Measurements from ENCODE around the gene WDR86.

DNA sequence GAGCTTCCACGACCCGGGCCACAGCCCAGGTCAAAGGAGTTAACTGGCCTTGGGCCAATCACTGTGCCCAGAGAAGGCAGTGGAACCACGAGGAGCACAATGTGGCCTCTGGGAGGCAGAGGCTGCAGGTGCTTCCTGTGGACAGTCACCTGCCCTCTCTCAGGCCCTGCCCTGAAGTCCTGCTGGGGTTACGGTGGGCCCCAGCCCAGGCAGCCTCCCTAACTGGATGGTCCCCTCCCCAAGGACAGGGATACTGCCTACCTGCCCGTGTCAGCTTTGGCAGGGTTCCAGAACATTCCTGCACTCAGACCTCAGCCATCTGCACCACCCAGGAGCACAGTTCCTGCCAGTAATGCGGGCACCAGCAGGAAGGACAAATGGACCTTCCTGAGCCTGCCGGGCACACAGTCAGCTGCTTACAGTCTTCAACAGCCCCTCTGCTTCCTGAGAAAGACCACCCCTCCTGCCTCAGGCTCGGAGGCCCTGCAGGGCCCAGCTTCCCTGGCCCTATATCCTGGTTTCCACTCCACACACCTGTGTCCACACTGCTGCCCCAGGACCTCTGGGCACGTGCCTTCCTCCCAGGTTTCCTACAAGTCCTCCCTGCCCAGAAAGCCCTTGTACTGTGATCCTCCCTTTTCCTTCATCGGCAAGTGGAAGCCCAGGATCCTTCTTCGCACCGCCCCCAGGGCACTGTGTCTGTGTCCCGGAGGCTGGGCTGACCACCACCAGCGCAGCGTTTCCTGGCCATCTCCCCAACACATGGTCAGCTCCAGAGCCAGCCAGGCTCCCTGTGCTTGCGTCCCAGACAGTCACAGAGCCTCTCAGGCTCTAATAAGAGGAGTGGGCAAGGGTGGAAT, 23.3 kb downstream of the WDR86 start:
- TF ChIP-seq POLR2A (IDR thresholded peaks at IDR 0.05; ENCODE audit: borderline replicate concordance, extremely low read depth, insufficient read depth, insufficient read length), result no peak
- TF ChIP-seq, protein P1, sequence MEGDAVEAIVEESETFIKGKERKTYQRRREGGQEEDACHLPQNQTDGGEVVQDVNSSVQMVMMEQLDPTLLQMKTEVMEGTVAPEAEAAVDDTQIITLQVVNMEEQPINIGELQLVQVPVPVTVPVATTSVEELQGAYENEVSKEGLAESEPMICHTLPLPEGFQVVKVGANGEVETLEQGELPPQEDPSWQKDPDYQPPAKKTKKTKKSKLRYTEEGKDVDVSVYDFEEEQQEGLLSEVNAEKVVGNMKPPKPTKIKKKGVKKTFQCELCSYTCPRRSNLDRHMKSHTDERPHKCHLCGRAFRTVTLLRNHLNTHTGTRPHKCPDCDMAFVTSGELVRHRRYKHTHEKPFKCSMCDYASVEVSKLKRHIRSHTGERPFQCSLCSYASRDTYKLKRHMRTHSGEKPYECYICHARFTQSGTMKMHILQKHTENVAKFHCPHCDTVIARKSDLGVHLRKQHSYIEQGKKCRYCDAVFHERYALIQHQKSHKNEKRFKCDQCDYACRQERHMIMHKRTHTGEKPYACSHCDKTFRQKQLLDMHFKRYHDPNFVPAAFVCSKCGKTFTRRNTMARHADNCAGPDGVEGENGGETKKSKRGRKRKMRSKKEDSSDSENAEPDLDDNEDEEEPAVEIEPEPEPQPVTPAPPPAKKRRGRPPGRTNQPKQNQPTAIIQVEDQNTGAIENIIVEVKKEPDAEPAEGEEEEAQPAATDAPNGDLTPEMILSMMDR (IDR thresholded peaks at IDR 0.05 in 2 of 3, conservative IDR thresholded peaks at IDR 0.05 in 1 of 3; ENCODE audit: borderline replicate concordance in 1 of 3, insufficient read depth in 1 of 3, low read depth in 2 of 3, low read length in 2 of 3), result no peak
- no peak for TF ChIP-seq EZH2 (IDR thresholded peaks at IDR 0.05)
- TF ChIP-seq, protein P2, sequence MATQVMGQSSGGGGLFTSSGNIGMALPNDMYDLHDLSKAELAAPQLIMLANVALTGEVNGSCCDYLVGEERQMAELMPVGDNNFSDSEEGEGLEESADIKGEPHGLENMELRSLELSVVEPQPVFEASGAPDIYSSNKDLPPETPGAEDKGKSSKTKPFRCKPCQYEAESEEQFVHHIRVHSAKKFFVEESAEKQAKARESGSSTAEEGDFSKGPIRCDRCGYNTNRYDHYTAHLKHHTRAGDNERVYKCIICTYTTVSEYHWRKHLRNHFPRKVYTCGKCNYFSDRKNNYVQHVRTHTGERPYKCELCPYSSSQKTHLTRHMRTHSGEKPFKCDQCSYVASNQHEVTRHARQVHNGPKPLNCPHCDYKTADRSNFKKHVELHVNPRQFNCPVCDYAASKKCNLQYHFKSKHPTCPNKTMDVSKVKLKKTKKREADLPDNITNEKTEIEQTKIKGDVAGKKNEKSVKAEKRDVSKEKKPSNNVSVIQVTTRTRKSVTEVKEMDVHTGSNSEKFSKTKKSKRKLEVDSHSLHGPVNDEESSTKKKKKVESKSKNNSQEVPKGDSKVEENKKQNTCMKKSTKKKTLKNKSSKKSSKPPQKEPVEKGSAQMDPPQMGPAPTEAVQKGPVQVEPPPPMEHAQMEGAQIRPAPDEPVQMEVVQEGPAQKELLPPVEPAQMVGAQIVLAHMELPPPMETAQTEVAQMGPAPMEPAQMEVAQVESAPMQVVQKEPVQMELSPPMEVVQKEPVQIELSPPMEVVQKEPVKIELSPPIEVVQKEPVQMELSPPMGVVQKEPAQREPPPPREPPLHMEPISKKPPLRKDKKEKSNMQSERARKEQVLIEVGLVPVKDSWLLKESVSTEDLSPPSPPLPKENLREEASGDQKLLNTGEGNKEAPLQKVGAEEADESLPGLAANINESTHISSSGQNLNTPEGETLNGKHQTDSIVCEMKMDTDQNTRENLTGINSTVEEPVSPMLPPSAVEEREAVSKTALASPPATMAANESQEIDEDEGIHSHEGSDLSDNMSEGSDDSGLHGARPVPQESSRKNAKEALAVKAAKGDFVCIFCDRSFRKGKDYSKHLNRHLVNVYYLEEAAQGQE (IDR thresholded peaks at IDR 0.05; ENCODE audit: low read depth), result no peak
- TF ChIP-seq JUND (IDR thresholded peaks at IDR 0.05), result no peak
- TF ChIP-seq TCF7L2 (IDR thresholded peaks at IDR 0.05; ENCODE audit: borderline replicate concordance, extremely low read depth, insufficient read depth, insufficient read length), result no peak
- TF ChIP-seq SIN3A (IDR thresholded peaks at IDR 0.05; ENCODE audit: low read depth), result no peak
- TF ChIP-seq, protein P3, sequence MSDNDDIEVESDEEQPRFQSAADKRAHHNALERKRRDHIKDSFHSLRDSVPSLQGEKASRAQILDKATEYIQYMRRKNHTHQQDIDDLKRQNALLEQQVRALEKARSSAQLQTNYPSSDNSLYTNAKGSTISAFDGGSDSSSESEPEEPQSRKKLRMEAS (IDR thresholded peaks at IDR 0.05), result no peak

Measured in HCT116 (cell line).